Urinary bladder (tissue), 4 donors: ENCODE measurements around the gene LINGO4. TPM values are rescaled to one million over a fixed set of nuclear protein-coding genes. Genes with fewer than 3 reads are reported as not detected.
A peak's percentile ranks its signal among the peaks of the same experiment; 100 is the strongest.
"Not testable (repeated sequence)": the region's sequence is repeated elsewhere in the genome, so short reads cannot be mapped to it uniquely, and the experiment has no call there.

Source experiments
- DNase-seq: peaks from one replicate; pipeline ENCODE4 v3.0.0-alpha.2; 2015; ENCODE audit errors: extremely low spot score
- H3K27ac ChIP-seq: one replicate; pipeline ENCODE4 v1.5.1; 2013; ENCODE audit warnings: low read depth, mild to moderate bottlenecking, moderate library complexity
- H3K36me3 ChIP-seq: one replicate; pipeline ENCODE4 v1.6.1; 2013; ENCODE audit warnings: mild to moderate bottlenecking, moderate library complexity; ENCODE audit not compliant: insufficient read depth
- H3K4me1 ChIP-seq: one replicate; pipeline ENCODE4 v1.6.1; 2013; ENCODE audit warnings: mild to moderate bottlenecking, moderate library complexity; ENCODE audit not compliant: insufficient read depth
- H3K4me3 ChIP-seq: one replicate; pipeline ENCODE4 v1.5.1; 2013; ENCODE audit warnings: low read depth, low read length
- WGBS: extraction: QIAGEN DNeasy Blood & Tissue Kit; methylation state at CpG from one replicate; pipeline ENCODE4 v1.1.7; 2013; 5-methylcytosine and 5-hydroxymethylcytosine counted together
- polyA plus RNA-seq: library from polyadenylated mRNA; stranded (reverse); fragments of 200-250 nt; gene quantifications from one replicate; pipeline ENCODE4 v1.2.3, GENCODE V29; 2013
- total RNA-seq: library from RNA; depleted of rRNA; stranded (reverse); fragments of >200 nt; gene quantifications from one replicate; pipeline ENCODE4 v1.2.3, GENCODE V29; 2014
- donor health status: healthy with polysubstance abuse.
- donor health status: healthy.

Gene LINGO4
- total and polyA plus RNA-seq, 2 donors, result 0.16 to 0.19 TPM

- H3K27ac ChIP-seq, result no peak overlapping the region
- no peak overlapping the region for H3K4me3 ChIP-seq
- WGBS, result 91% methylated on average over 12 of the region's 12 CpGs
- DNase-seq, result no peak
- H3K4me1 ChIP-seq, result no peaks in the 10 kb centered on the region
- no peaks in the 10 kb centered on the region for H3K36me3 ChIP-seq
Observed at GRCh38 chr1:151801310-151801820, 3.9 kb downstream of the LINGO4 start.

- Histone ChIP-seq H3K4me1 (no peaks in the 10 kb centered on the region), H3K27ac (no peak overlapping the region), H3K36me3 (no peaks in the 10 kb centered on the region), H3K4me3 (no peak overlapping the region)
- no peak for DNase-seq
- WGBS, result 62% methylated on average over 8 of the region's 8 CpGs
Observed at GRCh38 chr1:151800830-151801229, 4.4 kb downstream of the LINGO4 start.

- no peaks in the 10 kb centered on the region for H3K36me3 ChIP-seq
- no peak overlapping the region for H3K27ac ChIP-seq
- H3K4me3 ChIP-seq, result no peak overlapping the region
- 47% methylated on average over 9 of the region's 9 CpGs for WGBS
- no peaks in the 10 kb centered on the region for H3K4me1 ChIP-seq
- no peak for DNase-seq
Observed at GRCh38 chr1:151799179-151800022, 5.8 kb downstream of the LINGO4 start.

- Histone ChIP-seq H3K36me3 (no peaks in the 10 kb centered on the region), H3K4me1 (no peaks in the 10 kb centered on the region), H3K27ac (no peak overlapping the region), H3K4me3 (no peak overlapping the region)
- DNase-seq, result no peak
- WGBS, result 88% methylated on average over 5 of the region's 5 CpGs
Observed at GRCh38 chr1:151798571-151798970, 6.6 kb downstream of the LINGO4 start.

GRCh38 chr1:151790940-151791651 lies 14.1 kb downstream of the LINGO4 start:
- 1% methylated on average over 52 of the region's 52 CpGs for WGBS
- Histone ChIP-seq H3K36me3 (no peaks in the 10 kb centered on the region), H3K4me3 (peak overlapping the region; percentile 62), H3K4me1 (no peaks in the 10 kb centered on the region), H3K27ac (no peak overlapping the region)
- DNase-seq, result no peak

GRCh38 chr1:151790071-151790939 lies 14.9 kb downstream of the LINGO4 start, which contains the start of gene TDRKH:
TDRKH (minus strand) TSS chr1:151790500; CDS start chr1:151783022, 7,478 bp downstream.
- Histone ChIP-seq H3K4me3 (peak within 1 kb of the TSS; percentile 62), H3K27ac (no peak within 1 kb of the TSS), H3K4me1 (no peaks in the 10 kb centered on the region), H3K36me3 (no peaks in the 10 kb centered on the region)
- DNase-seq, result peak; percentile 95
- under 1% methylated on average over 58 of the region's 58 CpGs for WGBS

GRCh38 chr1:151787689-151788088 lies 17.5 kb downstream of the LINGO4 start:
- no peaks in the 10 kb centered on the region for H3K36me3 ChIP-seq
- DNase-seq, result no peak
- H3K4me3 ChIP-seq, result no peak overlapping the region
- WGBS, result 89% methylated on average over 3 of the region's 3 CpGs
- H3K4me1 ChIP-seq, result no peaks in the 10 kb centered on the region
- H3K27ac ChIP-seq, result no peak overlapping the region

- Histone ChIP-seq H3K4me1 (no peaks in the 10 kb centered on the region), H3K27ac (no peak overlapping the region), H3K4me3 (no peak overlapping the region), H3K36me3 (peaks cover 1% of the 10 kb centered on the region)
- no peak for DNase-seq
- WGBS, result 68% methylated on average over 2 of the region's 2 CpGs
Observed at GRCh38 chr1:151783796-151784195, 21.4 kb downstream of the LINGO4 start.

- Histone ChIP-seq H3K36me3 (peaks cover 1% of the 10 kb centered on the region), H3K27ac (no peak overlapping the region), H3K4me3 (no peak overlapping the region), H3K4me1 (no peaks in the 10 kb centered on the region)
- DNase-seq, result no peak
- 78% methylated on average over 3 of the region's 3 CpGs for WGBS
Observed at GRCh38 chr1:151782741-151783140, 22.5 kb downstream of the LINGO4 start.

GRCh38 chr1:151782026-151782425 lies 23.2 kb downstream of the LINGO4 start:
- 79% methylated on average over 5 of the region's 5 CpGs for WGBS
- not testable (repeated sequence) for H3K4me1 ChIP-seq, H3K27ac ChIP-seq, H3K4me3 ChIP-seq, H3K36me3 ChIP-seq, DNase-seq

GRCh38 chr1:151780736-151781135 lies 24.5 kb downstream of the LINGO4 start:
- DNase-seq, H3K4me1 ChIP-seq, H3K36me3 ChIP-seq, H3K4me3 ChIP-seq, H3K27ac ChIP-seq: not testable (repeated sequence)
- WGBS, result 92% methylated on average over 5 of the region's 5 CpGs

- H3K27ac ChIP-seq, result no peak overlapping the region
- 90% methylated on average over 4 of the region's 4 CpGs for WGBS
- H3K4me1 ChIP-seq, result no peaks in the 10 kb centered on the region
- H3K36me3 ChIP-seq, result peaks cover 4% of the 10 kb centered on the region
- no peak overlapping the region for H3K4me3 ChIP-seq
- no peak for DNase-seq
Observed at GRCh38 chr1:151779852-151780251, 25.4 kb downstream of the LINGO4 start.

- Histone ChIP-seq H3K27ac (no peak overlapping the region), H3K4me3 (no peak overlapping the region), H3K36me3 (peaks cover 4% of the 10 kb centered on the region), H3K4me1 (no peaks in the 10 kb centered on the region)
- no peak for DNase-seq
- WGBS, result 97% methylated on average over 4 of the region's 4 CpGs
Observed at GRCh38 chr1:151777317-151777716, 27.9 kb downstream of the LINGO4 start.
